WTC11 (cell line): ENCODE measurements around the gene SLC38A4. TPM values are rescaled to one million over a fixed set of nuclear protein-coding genes. Genes with fewer than 3 reads are reported as not detected.

Source experiments
- ATAC-seq: fragments of 200-7000 bp; cut with Tn5 transposase; 2 replicates; pipeline ENCODE4 v1.10.0; 2021; ENCODE audit warnings: mild to moderate bottlenecking, moderate library complexity
- CTCF ChIA-PET: fragments of 300-600 bp; sonication (Branson Sonifier 250); formaldehyde crosslinking; loops from one replicate; lab custom pipeline; 2021; ENCODE audit warnings: antibody characterized with exemption; lab: Charles Lee
- POLR2A ChIA-PET: fragments of 350-600 bp; sonication (Branson Sonifier 250); formaldehyde crosslinking; loops from one replicate; lab custom pipeline; 2021; ENCODE audit warnings: antibody characterized with exemption; lab: Charles Lee
- DNase-seq: peaks from one replicate; pipeline ENCODE4 v3.0.0; 2021; ENCODE audit warnings: low spot score
- H3K27ac Mint-ChIP-seq: 2 replicates; pipeline ENCODE4 v1.8.0; 2021; ENCODE audit warnings: mixed read lengths
- H3K27me3 Mint-ChIP-seq: 2 replicates; pipeline ENCODE4 v1.8.0; 2021; ENCODE audit warnings: low read depth, mild to moderate bottlenecking, moderate library complexity, mixed read lengths
- H3K36me3 Mint-ChIP-seq: 2 replicates; pipeline ENCODE4 v1.8.0; 2021; ENCODE audit warnings: mixed read lengths
- H3K4me1 Mint-ChIP-seq: 2 replicates; pipeline ENCODE4 v1.8.0; 2022; ENCODE audit warnings: mixed read lengths
- H3K4me3 Mint-ChIP-seq: 2 replicates; pipeline ENCODE4 v1.8.0; 2021; ENCODE audit warnings: mild to moderate bottlenecking, moderate library complexity, mixed read lengths
- H3K9me3 Mint-ChIP-seq: 2 replicates; pipeline ENCODE4 v1.8.0; 2021; ENCODE audit warnings: mixed read lengths
- ATF6 ChIP-seq: sonication (generic); formaldehyde crosslinking; IDR thresholded peaks from 2 replicates; pipeline ENCODE4 v1.8.1; 2023; ENCODE audit warnings: mild to moderate bottlenecking, missing genetic modification reagents
- CBFB ChIP-seq: sonication (generic); formaldehyde crosslinking; IDR thresholded peaks from 2 replicates; pipeline ENCODE4 v1.8.1; 2022; ENCODE audit warnings: mild to moderate bottlenecking, low read depth, missing genetic modification reagents
- CREB1 ChIP-seq: sonication (generic); formaldehyde crosslinking; IDR thresholded peaks from 2 replicates; pipeline ENCODE4 v1.8.0; 2023; ENCODE audit warnings: mild to moderate bottlenecking, missing genetic modification reagents
- CREM ChIP-seq: sonication (generic); formaldehyde crosslinking; IDR thresholded peaks from 2 replicates; pipeline ENCODE4 v1.8.1; 2022; ENCODE audit warnings: mild to moderate bottlenecking, missing genetic modification reagents, moderate library complexity
- E2F1 ChIP-seq: sonication (generic); formaldehyde crosslinking; IDR thresholded peaks from 2 replicates; pipeline ENCODE4 v1.8.0; 2022; ENCODE audit warnings: mild to moderate bottlenecking, missing genetic modification reagents
- EMX1 ChIP-seq: fragments of 250-450 bp; sonication (Bioruptor Pico); IDR thresholded peaks from 2 replicates; pipeline ENCODE4 v1.8.0; 2021; ENCODE audit warnings: mild to moderate bottlenecking
- FOXK1 ChIP-seq: sonication (generic); formaldehyde crosslinking; IDR thresholded peaks from 2 replicates; pipeline ENCODE4 v1.8.0; 2022; ENCODE audit warnings: mild to moderate bottlenecking, moderate library complexity, missing genetic modification reagents
- IRF1 ChIP-seq: sonication (generic); formaldehyde crosslinking; IDR thresholded peaks from 2 replicates; pipeline ENCODE4 v1.8.0; 2023; ENCODE audit warnings: missing genetic modification reagents
- JUN ChIP-seq: sonication (generic); formaldehyde crosslinking; IDR thresholded peaks from 2 replicates; pipeline ENCODE4 v1.8.0; 2023; ENCODE audit warnings: mild to moderate bottlenecking, missing genetic modification reagents
- KAT7 ChIP-seq: sonication (generic); formaldehyde crosslinking; IDR thresholded peaks from 2 replicates; pipeline ENCODE4 v1.8.1; 2023; ENCODE audit warnings: missing genetic modification reagents, mild to moderate bottlenecking, borderline replicate concordance
- MXD4 ChIP-seq: fragments of 250-450 bp; sonication (Bioruptor Pico); IDR thresholded peaks from 2 replicates; pipeline ENCODE4 v1.8.0; 2021; ENCODE audit warnings: mild to moderate bottlenecking, moderate library complexity, borderline replicate concordance
- NFATC4 ChIP-seq: fragments of 250-450 bp; sonication (Bioruptor Pico); IDR thresholded peaks from 2 replicates; pipeline ENCODE4 v1.9.0; 2021; ENCODE audit warnings: mild to moderate bottlenecking
- NFYB ChIP-seq: sonication (generic); formaldehyde crosslinking; conservative IDR thresholded peaks from 2 replicates; pipeline ENCODE4 v1.8.0; 2022; ENCODE audit warnings: low read depth, missing genetic modification reagents
- SMAD3 ChIP-seq: sonication (generic); formaldehyde crosslinking; IDR thresholded peaks from 2 replicates; pipeline ENCODE4 v1.8.0; 2022; ENCODE audit warnings: missing genetic modification reagents, mild to moderate bottlenecking, borderline replicate concordance
- SP1 ChIP-seq: sonication (generic); formaldehyde crosslinking; conservative IDR thresholded peaks from 2 replicates; pipeline ENCODE4 v1.8.1; 2022; ENCODE audit warnings: missing genetic modification reagents
- STAT6 ChIP-seq: sonication (generic); formaldehyde crosslinking; conservative IDR thresholded peaks from 2 replicates; pipeline ENCODE4 v1.8.1; 2023; ENCODE audit warnings: mild to moderate bottlenecking, low read depth, missing genetic modification reagents, moderate library complexity
- TP53 ChIP-seq: sonication (generic); formaldehyde crosslinking; IDR thresholded peaks from 2 replicates; pipeline ENCODE4 v1.8.1; 2023; ENCODE audit warnings: mild to moderate bottlenecking, missing genetic modification reagents
- ZNF121 ChIP-seq: sonication (generic); formaldehyde crosslinking; IDR thresholded peaks from 2 replicates; pipeline ENCODE4 v1.8.0; 2023; ENCODE audit warnings: missing genetic modification reagents
- ZNF263 ChIP-seq: sonication (generic); formaldehyde crosslinking; IDR thresholded peaks from 2 replicates; pipeline ENCODE4 v1.8.1; 2022; ENCODE audit warnings: low read depth, mild to moderate bottlenecking, moderate library complexity, missing genetic modification reagents
- ZNF317 ChIP-seq: sonication (generic); formaldehyde crosslinking; IDR thresholded peaks from 2 replicates; pipeline ENCODE4 v1.8.1; 2023; ENCODE audit warnings: low read depth, mild to moderate bottlenecking, moderate library complexity, missing genetic modification reagents, borderline replicate concordance
- ZNF396 ChIP-seq: fragments of 250-450 bp; sonication (Bioruptor Pico); IDR thresholded peaks from 2 replicates; pipeline ENCODE4 v1.8.0; 2021; ENCODE audit warnings: mild to moderate bottlenecking, moderate library complexity, borderline replicate concordance
- ZNF532 ChIP-seq: fragments of 250-450 bp; sonication (Bioruptor Pico); IDR thresholded peaks from 2 replicates; pipeline ENCODE4 v1.9.0; 2021; ENCODE audit warnings: mild to moderate bottlenecking, borderline replicate concordance
- ZNF671 ChIP-seq: fragments of 250-450 bp; sonication (Bioruptor Pico); IDR thresholded peaks from 2 replicates; pipeline ENCODE4 v1.8.0; 2021; ENCODE audit warnings: mild to moderate bottlenecking
- ZSCAN18 ChIP-seq: fragments of 250-450 bp; sonication (Bioruptor Pico); IDR thresholded peaks from 2 replicates; pipeline ENCODE4 v2.1.2; 2022; ENCODE audit warnings: mild to moderate bottlenecking, moderate library complexity
- total RNA-seq: library from RNA; stranded (reverse); gene quantifications from 3 replicates; pipeline ENCODE4 v1.2.3, GENCODE V29; 2021

The SLC38A4 gene
- total RNA-seq, 1 experiment from 2014 or later, result 6.1 TPM

- Mint-ChIP-seq H3K27ac (no peak overlapping the region), H3K4me1 (no peaks in the 10 kb centered on the region), H3K27me3 (no peaks in the 10 kb centered on the region), H3K36me3 (no peaks in the 10 kb centered on the region), H3K9me3 (peaks cover 19% of the 10 kb centered on the region), H3K4me3 (no peak overlapping the region)
- ATAC-seq (no peak), DNase-seq (no peak)
- no peak for TF ChIP-seq CREB1
- TF ChIP-seq MXD4, result no peak
- TF ChIP-seq ZNF671 (CRISPR knock-in tag), result no peak
- TF ChIP-seq ZNF396 (CRISPR knock-in tag), result no peak
- TF ChIP-seq SP1, result no peak
- no peak for TF ChIP-seq CBFB
- no peak for TF ChIP-seq KAT7 (CRISPR knock-in tag)
- TF ChIP-seq EMX1 (CRISPR knock-in tag), result no peak
- CTCF ChIA-PET, result no interaction called here
- POLR2A ChIA-PET, result no interaction called here
Observed at GRCh38 chr12:46717868-46718267, 107.9 kb downstream of the SLC38A4 start.

GRCh38 chr12:46717159-46717558, 108.6 kb downstream of the SLC38A4 start:
- POLR2A ChIA-PET, result no interaction called here
- no peak for DNase-seq
- ATAC-seq, result no peak
- Mint-ChIP-seq H3K4me1 (no peaks in the 10 kb centered on the region), H3K9me3 (peaks cover 19% of the 10 kb centered on the region), H3K27ac (no peak overlapping the region), H3K36me3 (no peaks in the 10 kb centered on the region), H3K27me3 (no peaks in the 10 kb centered on the region), H3K4me3 (no peak overlapping the region)
- CTCF ChIA-PET, result no interaction called here
- TF ChIP-seq ZNF532 (CRISPR knock-in tag) (no peak), CREM (CRISPR knock-in tag) (no peak), ZNF317 (CRISPR knock-in tag) (no peak), SMAD3 (no peak), ZNF263 (no peak), CBFB (no peak), JUN (CRISPR knock-in tag) (no peak), NFYB (no peak), FOXK1 (CRISPR knock-in tag) (no peak), ATF6 (no peak), NFATC4 (CRISPR knock-in tag) (no peak), E2F1 (CRISPR knock-in tag) (no peak), STAT6 (CRISPR knock-in tag) (no peak), IRF1 (CRISPR knock-in tag) (no peak), CREB1 (no peak), TP53 (CRISPR knock-in tag) (no peak), ZNF121 (CRISPR knock-in tag) (no peak), ZSCAN18 (CRISPR knock-in tag) (no peak)
